Activated naive CD4-positive, alpha-beta T cell treated with anti-CD3 and anti-CD28 coated beads, Interleukin-2, amount 50 U/mL, for 72 hours (primary cell): ENCODE data around the gene ALX4. TPM values are rescaled to one million over a fixed set of nuclear protein-coding genes. Genes with fewer than 3 reads are reported as not detected.

Experiments used
- ATAC-seq, 2 donors: fragments of 150-1000 bp; cut with Tn5 transposase; 2 replicates each; pipeline ENCODE4 v1.10.0; 2021; ENCODE audit warnings: mild to moderate bottlenecking in 2 of 2, moderate library complexity in 2 of 2
- DNase-seq, 2 donors: peaks; one replicate each; pipeline ENCODE4 v3.0.0; 2021 to 2022; ENCODE audit warnings: low spot score in 2 of 2
- H3K27ac Mint-ChIP-seq, 2 donors: one replicate each; pipeline ENCODE4 v1.8.0; 2022; ENCODE audit warnings: mild to moderate bottlenecking in 2 of 2, mixed read lengths in 2 of 2
- H3K36me3 Mint-ChIP-seq, 2 donors: one replicate each; pipeline ENCODE4 v1.8.0; 2022; ENCODE audit warnings: mixed read lengths in 2 of 2
- H3K9me3 Mint-ChIP-seq, 2 donors: one replicate each; pipeline ENCODE4 v1.8.0; 2022; ENCODE audit warnings: mixed read lengths in 2 of 2
- total RNA-seq, 2 donors: library from RNA; stranded (reverse); gene quantifications; one replicate each; pipeline ENCODE4 v1.2.3, GENCODE V29; 2022

Gene ALX4
- total RNA-seq, 2 donors from 2014 or later, result not detected

- DNase-seq (no peak), ATAC-seq (no peak)
- peaks cover 27 to 31% of the 10 kb centered on the region in 2 donors for H3K9me3 Mint-ChIP-seq
- H3K36me3 Mint-ChIP-seq, result peaks cover 35 to 45% of the 10 kb centered on the region in 2 donors
- H3K27ac Mint-ChIP-seq, result no peak overlapping the region
These were observed 56.8 kb downstream of the ALX4 start for GRCh38 chr11:44252999-44253602.

- H3K27ac Mint-ChIP-seq, result no peak overlapping the region
- ATAC-seq (no peak), DNase-seq (no peak)
- H3K36me3 Mint-ChIP-seq, result peaks cover 35 to 45% of the 10 kb centered on the region in 2 donors
- H3K9me3 Mint-ChIP-seq, result peaks cover 27 to 31% of the 10 kb centered on the region in 2 donors
These were observed 59.5 kb downstream of the ALX4 start for GRCh38 chr11:44250421-44250820.

GRCh38 chr11:44248109-44248508 lies 61.8 kb downstream of the ALX4 start:
- no peak overlapping the region for H3K27ac Mint-ChIP-seq
- H3K36me3 Mint-ChIP-seq, result peaks cover 34 to 52% of the 10 kb centered on the region in 2 donors
- H3K9me3 Mint-ChIP-seq, result peaks cover 26 to 29% of the 10 kb centered on the region in 2 donors
- DNase-seq (no peak), ATAC-seq (no peak)

GRCh38 chr11:44247508-44247907 lies 62.4 kb downstream of the ALX4 start:
- DNase-seq (no peak), ATAC-seq (no peak)
- Mint-ChIP-seq H3K27ac (no peak overlapping the region), H3K9me3 (peaks cover 20 to 23% of the 10 kb centered on the region in 2 donors), H3K36me3 (peaks cover 28 to 46% of the 10 kb centered on the region in 2 donors)

GRCh38 chr11:44246726-44247125 lies 63.2 kb downstream of the ALX4 start:
- ATAC-seq (no peak), DNase-seq (no peak)
- Mint-ChIP-seq H3K36me3 (peaks cover 20 to 39% of the 10 kb centered on the region in 2 donors), H3K27ac (no peak overlapping the region), H3K9me3 (peaks cover 12 to 15% of the 10 kb centered on the region in 2 donors)

- no peak for ATAC-seq
- Mint-ChIP-seq H3K27ac (no peak overlapping the region), H3K36me3 (peaks cover 12 to 20% of the 10 kb centered on the region in 2 donors), H3K9me3 (peaks cover 0 to 6% of the 10 kb centered on the region in 2 donors)
- DNase-seq, result no peak
These were observed 65.2 kb downstream of the ALX4 start for GRCh38 chr11:44244639-44245310.

- DNase-seq (no peak), ATAC-seq (no peak)
- H3K36me3 Mint-ChIP-seq, result peaks cover 2 to 18% of the 10 kb centered on the region in 2 donors
- no peaks in the 10 kb centered on the region for H3K9me3 Mint-ChIP-seq
- no peak overlapping the region for H3K27ac Mint-ChIP-seq
These were observed 66.2 kb downstream of the ALX4 start for GRCh38 chr11:44243595-44244343.

- H3K9me3 Mint-ChIP-seq, result no peaks in the 10 kb centered on the region
These were observed 66.9 kb downstream of the ALX4 start for GRCh38 chr11:44243086-44243485.

GRCh38 chr11:44241851-44242250 lies 68.1 kb downstream of the ALX4 start:
- H3K9me3 Mint-ChIP-seq, result no peaks in the 10 kb centered on the region
- H3K36me3 Mint-ChIP-seq, result peaks cover 0 to 26% of the 10 kb centered on the region in 2 donors
- H3K27ac Mint-ChIP-seq, result no peak overlapping the region
- no peak for ATAC-seq
- DNase-seq, result no peak

More at GRCh38 chr11:44243086-44243485, 66.9 kb downstream of the ALX4 start:
- no peak for ATAC-seq
- no peak overlapping the region for H3K27ac Mint-ChIP-seq
- no peak for DNase-seq
- peaks cover 0 to 20% of the 10 kb centered on the region in 2 donors for H3K36me3 Mint-ChIP-seq

GRCh38 chr11:44237156-44237555 lies 72.8 kb downstream of the ALX4 start:
- no peak for ATAC-seq
- no peak for DNase-seq
- no peaks in the 10 kb centered on the region for H3K9me3 Mint-ChIP-seq
- H3K36me3 Mint-ChIP-seq, result peaks cover 0 to 24% of the 10 kb centered on the region in 2 donors
- H3K27ac Mint-ChIP-seq, result no peak overlapping the region

GRCh38 chr11:44236296-44236695 lies 73.6 kb downstream of the ALX4 start:
- Mint-ChIP-seq H3K9me3 (no peaks in the 10 kb centered on the region), H3K36me3 (peaks cover 0 to 24% of the 10 kb centered on the region in 2 donors), H3K27ac (no peak overlapping the region)
- DNase-seq, result no peak
- ATAC-seq, result no peak

GRCh38 chr11:44235765-44236201 lies 74.2 kb downstream of the ALX4 start:
- H3K9me3 Mint-ChIP-seq, result no peaks in the 10 kb centered on the region
- H3K27ac Mint-ChIP-seq, result no peak overlapping the region
- ATAC-seq (no peak), DNase-seq (no peak)
- peaks cover 0 to 24% of the 10 kb centered on the region in 2 donors for H3K36me3 Mint-ChIP-seq

GRCh38 chr11:44229624-44230023 lies 80.3 kb downstream of the ALX4 start:
- no peak for DNase-seq
- no peaks in the 10 kb centered on the region for H3K9me3 Mint-ChIP-seq
- no peak overlapping the region for H3K27ac Mint-ChIP-seq
- no peak for ATAC-seq
- H3K36me3 Mint-ChIP-seq, result no peaks in the 10 kb centered on the region

- DNase-seq (no peak), ATAC-seq (no peak)
- Mint-ChIP-seq H3K27ac (no peak overlapping the region), H3K36me3 (no peaks in the 10 kb centered on the region), H3K9me3 (no peaks in the 10 kb centered on the region)
These were observed 80.8 kb downstream of the ALX4 start for GRCh38 chr11:44229098-44229497.

- no peak for ATAC-seq
- Mint-ChIP-seq H3K27ac (no peak overlapping the region), H3K9me3 (no peaks in the 10 kb centered on the region)
These were observed 81.6 kb downstream of the ALX4 start for GRCh38 chr11:44228379-44228778.

GRCh38 chr11:44226945-44227344 lies 83.0 kb downstream of the ALX4 start:
- ATAC-seq, result peak in 1 of 2 donors; percentile 16
- H3K9me3 Mint-ChIP-seq, result no peaks in the 10 kb centered on the region
- no peak for DNase-seq
- H3K36me3 Mint-ChIP-seq, result peaks cover 0 to 5% of the 10 kb centered on the region in 2 donors
- H3K27ac Mint-ChIP-seq, result no peak overlapping the region

More at GRCh38 chr11:44228379-44228778, 81.6 kb downstream of the ALX4 start:
- no peaks in the 10 kb centered on the region for H3K36me3 Mint-ChIP-seq
- no peak for DNase-seq

GRCh38 chr11:44226490-44226889 lies 83.4 kb downstream of the ALX4 start:
- Mint-ChIP-seq H3K36me3 (peaks cover 3 to 9% of the 10 kb centered on the region in 2 donors), H3K9me3 (no peaks in the 10 kb centered on the region), H3K27ac (no peak overlapping the region)
- DNase-seq (no peak), ATAC-seq (no peak)
